NCI-H1105 treated with DMSO at 0.1 percent for 48 hours (cell line): ENCODE measurements around the gene CCL4.
"Not testable (repeated sequence)": the region's sequence is repeated elsewhere in the genome, so short reads cannot be mapped to it uniquely, and the experiment has no call there.

ENCODE experiments used
- DNase-seq: peaks from one replicate; lab custom pipeline; 2025; lab: John Stamatoyannopoulos, UW

CCL4 gene

DNA sequence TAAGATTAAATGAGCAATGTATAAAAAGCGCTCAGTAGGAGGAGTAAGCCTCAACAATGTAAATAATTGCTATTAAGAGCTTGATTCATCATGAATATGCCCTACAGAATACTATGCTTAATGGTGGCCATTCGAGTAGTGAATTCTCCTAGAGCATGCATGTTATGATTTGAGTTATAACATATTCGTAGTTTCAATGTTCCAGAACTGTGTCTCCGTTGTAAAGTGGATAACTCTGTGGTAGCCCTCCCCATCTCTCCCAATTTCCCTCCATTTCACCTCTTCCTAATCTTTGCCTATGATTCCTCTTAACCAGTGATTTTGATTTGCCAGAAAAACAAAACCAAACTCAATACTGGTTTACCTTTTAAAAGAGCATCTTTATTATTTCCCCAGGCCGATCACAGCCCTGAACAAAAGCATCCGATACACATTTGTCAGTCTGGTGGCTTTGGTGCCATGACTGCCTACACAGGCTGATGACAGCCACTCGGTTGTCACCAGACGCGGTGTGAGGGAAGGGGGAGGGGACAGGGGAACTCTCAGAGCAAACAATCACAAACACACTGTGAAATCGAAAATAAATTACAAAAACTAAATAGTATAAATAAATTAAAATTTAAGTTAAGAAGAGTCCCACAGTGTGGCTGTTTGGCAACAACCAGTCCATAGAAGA is 15.6 kb upstream of the CCL4 start:
- DNase-seq: not testable (repeated sequence)

DNA sequence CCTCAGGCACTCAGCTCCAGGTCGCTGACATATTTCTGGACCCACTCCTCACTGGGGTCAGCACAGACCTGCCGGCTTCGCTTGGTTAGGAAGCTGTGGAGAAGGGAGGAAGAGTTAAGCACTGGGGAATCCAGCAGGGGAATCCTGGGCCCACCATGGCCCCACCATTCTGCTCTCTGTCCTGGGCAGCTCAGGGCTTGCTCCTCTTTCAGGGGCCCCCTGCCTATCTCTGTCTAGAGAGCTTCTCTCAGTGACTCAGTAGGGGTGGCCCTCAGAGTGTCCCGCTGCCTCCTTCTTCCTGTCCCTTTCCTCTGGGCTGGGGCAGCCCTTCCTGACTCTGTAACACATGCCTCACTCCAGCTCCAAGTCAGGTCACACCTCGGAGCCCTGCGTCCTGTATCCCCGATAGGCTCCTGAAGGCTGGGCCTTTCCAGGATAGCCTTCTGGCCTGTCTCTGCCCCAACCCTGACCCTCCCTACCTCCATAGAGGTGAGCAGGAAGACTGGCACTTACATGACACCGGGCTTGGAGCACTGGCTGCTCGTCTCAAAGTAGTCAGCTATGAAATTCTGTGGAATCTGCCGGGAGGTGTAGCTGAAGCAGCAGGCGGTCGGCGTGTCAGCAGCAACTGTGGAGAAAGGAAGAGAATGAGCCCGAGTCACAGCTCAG is 14.8 kb upstream of the CCL4 start:
- no peak for DNase-seq

DNA sequence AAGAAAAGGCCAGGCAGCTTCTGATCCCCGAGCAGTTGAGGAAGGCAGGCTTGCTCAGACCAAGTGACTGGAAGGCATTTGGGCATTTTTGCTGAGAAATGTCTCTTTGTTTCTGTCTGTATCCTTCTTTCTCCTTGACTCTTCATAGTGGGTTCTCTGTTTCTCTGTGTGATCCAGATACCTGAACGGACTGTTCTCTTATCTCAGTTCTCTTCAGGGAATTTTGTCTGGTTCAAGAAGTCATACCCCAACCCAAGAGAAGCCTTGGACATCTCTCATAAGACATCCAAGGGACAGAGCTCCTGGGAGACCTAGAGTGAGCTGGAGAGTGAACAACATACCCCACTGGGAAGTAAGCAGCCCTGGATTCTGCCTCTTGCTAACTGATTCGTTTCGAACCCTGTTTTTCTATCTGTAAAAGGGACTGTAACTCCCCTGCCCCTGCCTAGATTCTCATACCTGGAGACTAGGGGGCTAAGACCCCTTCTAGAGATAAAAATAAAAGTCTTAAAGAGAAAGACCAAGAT is 14.2 kb upstream of the CCL4 start:
- no peak for DNase-seq

DNA sequence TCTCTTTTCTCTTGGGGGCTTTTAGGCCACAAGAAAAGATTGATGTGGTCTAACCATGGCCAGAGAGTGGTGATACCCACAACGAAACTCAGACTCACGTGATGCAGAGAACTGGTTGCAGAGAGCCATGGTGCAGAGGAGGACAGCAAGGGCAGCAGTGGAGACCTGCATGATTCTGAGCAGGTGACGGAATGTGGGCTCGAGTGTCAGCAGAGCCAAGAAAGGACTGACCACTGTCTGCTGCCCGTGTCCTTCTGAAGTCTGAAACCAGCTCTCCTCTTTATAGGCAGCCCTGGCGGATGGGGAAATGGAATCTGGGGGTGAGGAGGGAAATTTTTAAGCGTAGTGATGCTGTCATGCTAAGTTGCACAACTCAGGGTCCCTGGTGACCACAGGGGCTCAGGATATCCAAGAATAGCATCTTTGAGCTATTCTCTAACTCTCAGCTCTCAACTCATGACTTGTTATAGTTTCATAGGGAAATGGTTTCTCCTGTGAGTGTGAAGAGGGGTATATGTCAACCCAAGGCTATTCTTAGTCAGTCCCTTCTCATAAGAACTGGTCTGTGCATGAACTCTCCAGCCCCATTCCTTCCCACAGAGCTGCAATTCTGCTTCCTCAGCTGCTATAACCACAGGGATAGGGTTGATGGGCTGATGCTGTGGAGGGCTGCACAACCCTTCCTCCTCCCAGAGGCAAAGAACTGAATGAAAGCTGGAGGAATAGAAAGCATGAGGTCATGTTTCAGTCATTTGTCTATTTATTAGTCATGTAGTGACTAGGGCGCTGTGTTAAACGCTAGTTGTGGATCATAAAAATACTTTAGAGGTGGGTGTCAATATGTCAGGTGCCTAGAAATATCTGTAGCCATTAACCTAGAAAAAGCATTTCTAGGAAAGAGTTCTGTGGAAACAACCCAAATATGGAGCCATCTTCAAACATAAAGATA is 13.5 kb upstream of the CCL4 start, which contains the start of gene CCL3:
TSS of gene CCL3 (minus strand) at position 256 of the 949 bp plus-strand sequence. CDS start at position 171, 85 bp downstream.
- no peak for DNase-seq

DNA sequence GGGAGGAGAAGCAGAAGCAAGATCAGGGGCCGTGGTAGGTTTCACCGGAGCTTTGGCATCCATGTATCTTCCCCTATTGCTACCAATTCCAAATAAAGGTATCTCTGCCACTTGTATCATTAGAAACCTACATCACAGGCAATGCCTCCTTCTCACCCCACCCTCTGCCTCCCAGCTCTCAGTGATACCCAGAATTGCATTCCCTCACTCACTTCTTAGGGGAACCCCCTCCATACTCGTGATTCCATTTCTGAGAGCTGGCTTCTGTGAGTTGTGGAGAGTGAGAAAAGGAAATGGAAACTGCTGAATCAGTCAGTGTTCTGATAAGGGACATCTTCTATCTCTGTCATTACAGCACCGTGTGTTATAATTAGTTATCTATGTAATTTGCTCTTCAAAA is 11.4 kb upstream of the CCL4 start:
- no peak for DNase-seq

DNA sequence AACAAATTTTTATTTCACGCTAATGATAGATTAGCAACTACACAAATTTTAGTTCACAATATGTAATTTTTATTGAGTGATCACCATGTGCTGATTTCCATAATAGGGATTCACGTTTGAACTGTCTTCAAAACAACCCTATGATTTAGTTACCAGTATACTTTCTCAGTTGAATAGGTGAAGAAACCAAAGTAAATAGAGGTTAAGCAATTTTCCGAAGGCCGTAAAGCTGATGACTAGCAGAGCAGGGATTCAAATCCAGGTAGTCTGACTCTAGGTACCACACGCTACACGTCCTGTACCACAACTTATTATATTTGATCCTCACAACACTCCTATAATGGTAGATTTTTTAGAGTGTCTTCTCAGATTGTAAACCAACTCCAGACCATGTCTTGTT is 10.9 kb upstream of the CCL4 start:
- not testable (repeated sequence) for DNase-seq

DNA sequence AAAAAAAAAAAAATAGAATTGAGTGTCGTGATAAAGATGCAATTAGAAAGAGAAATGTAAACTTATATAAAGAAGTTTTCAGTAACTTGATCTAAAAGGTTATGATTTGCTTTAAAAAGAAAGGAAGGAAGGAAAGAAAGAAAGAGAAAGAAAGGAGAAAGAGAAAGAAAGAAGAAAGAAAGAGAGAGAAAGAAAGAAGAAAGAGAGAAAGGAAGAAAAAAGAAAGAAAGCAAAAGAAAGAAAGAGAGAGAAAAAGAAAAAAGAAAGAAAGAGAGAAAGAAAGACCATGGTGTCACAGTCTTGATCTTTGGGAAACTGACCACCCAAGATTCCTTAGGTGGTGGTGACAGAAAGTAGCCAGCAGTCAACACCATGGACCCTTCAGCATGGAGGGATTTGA is 9.4 kb upstream of the CCL4 start:
- DNase-seq: no peak

DNA sequence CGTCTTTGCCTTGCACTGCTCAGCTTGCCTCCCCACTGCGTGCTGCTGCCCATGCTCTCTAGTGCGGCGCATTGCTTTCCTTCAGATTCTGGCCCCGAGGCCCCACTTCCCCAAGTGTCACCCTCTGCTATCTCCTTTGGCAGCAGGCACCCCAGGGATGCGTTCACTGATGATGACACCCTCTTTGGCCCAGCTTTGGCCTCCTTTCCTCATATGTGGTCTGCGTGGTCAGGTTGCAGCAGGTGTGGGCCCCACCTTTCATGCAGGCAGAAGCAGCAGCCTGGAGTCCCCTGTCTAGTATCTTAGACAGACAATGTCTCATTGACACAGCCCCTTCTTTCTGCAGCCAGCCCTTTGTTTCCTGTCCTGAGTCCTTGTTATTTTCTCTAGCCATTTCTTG is 8.9 kb upstream of the CCL4 start:
- DNase-seq: no peak

DNA sequence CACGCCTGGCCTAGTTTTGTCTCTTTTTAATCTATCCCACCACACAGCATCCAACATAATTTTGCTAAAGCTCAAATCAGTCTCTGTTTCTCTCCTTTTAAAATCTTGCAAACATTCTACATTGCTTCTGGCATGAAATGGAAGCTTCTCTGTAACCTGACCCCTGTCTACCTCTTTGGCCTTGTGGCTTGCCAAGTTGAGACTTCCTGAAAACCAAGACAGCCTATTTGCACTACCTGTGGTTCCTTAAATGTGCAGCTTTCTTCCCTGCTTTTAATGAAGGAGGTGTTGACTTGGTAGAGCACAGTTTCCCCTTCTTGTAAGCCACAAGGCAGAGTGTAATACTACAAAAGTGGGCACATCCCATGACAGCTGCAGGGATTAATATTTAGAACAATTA is 7.6 kb upstream of the CCL4 start:
- DNase-seq: no peak

DNA sequence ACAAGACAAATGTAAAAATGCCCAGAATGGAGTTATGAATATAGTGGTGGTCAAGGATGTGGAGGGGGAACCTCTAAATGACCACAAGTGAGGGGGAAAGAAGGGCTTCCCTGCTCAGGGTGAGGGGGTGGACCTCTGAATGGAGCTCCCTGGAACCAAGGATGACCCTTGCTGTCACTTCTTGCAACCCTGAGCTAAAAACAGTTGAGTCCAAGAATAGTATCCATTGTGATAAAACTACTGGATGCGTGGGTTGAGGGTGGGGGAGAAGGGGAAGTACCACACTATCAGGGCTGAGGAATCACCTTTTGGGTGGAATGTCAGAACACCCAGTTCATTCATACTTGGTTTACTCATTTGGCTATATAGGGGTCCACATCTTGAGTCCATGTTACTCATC is 4.6 kb upstream of the CCL4 start:
- not testable (repeated sequence) for DNase-seq

DNA sequence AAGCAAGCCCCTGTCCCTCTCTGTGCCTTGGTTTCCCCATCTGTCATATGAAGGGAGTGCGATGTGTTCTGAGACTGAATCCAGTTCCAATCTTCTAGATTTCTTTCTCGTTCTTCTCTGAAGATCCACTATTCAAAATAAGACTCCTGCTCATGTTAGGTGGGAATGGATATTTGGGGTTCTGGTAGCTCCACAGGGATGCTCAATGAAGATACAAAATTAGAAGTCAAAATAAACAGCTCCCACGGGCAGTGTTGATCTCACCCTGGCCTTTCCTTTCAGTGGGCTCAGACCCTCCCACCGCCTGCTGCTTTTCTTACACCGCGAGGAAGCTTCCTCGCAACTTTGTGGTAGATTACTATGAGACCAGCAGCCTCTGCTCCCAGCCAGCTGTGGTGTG is 619 bp downstream of the CCL4 start:
- not testable (repeated sequence) for DNase-seq

DNA sequence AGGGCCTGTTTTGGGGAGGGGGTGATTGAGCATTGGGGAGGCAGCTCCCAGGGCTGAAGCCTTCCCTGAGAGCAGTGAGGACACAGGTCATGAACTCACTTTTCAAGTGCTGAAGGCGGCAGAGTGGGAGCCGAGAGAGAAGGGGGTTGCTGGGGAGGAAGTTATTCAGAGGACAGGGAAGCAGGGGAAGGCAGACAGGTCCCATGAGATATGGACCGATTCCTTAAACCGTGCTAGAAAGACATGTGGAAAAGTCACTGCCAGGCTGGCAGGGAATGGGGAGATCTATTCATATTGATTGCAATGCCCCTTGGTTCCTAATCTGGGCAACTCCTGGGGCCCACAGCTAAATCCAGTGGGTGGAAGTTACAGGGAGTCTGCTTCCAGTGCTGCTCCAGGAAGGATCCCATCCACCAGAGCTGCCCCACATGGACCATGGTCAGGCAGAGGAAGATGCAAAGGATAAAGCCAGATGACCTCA is 1.1 kb downstream of the CCL4 start:
- DNase-seq: no peak

DNA sequence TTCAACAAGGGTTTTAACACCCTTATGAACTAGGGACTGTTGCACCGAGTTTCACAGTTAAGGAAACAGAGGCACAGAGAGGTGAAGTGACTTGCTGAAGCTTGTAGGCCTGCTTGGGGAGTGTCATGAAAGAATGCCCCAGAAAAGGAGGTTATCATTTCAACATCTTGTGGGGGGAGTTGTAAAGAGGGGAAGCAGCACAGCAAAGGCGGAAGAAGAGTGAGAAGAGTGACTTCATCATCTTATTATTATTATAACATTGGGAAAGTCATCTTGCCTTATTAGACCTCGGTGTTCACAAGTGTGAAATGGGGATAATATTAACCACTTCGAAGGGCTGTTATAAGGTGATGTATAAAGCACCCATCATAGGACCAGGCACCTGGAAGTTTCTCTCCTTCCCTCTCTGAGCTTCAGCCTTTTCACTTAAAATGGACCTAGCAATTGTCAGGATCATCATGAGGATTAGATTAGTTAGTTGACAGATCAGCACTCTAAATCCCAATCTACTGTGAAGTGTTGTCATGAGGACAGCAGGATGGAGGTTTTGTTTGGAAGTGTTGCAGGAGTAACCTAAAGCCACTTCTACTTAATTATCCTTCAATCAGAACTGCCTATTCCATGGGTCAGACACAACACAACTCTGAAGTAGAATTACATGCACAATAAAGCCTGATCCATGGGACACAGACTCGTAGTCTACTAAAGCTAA is 2.3 kb downstream of the CCL4 start:
- no peak for DNase-seq

DNA sequence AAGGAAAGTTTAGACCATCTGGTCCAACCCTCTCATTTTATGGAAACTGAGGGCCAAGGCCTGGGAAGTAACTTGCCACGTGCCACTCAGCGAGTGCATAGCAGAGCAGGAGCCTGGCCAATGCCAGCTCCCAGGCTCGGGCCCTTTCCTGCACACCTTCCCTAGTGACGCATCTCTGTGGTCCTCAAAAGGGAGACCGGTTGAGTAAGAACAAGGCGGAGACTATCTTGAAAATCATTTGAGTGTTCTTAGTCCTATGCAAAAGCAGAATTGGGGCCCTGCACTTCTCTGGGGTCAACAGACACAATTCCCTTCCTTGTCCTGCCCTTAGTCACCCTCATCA is 2.8 kb downstream of the CCL4 start:
- no peak for DNase-seq

DNA sequence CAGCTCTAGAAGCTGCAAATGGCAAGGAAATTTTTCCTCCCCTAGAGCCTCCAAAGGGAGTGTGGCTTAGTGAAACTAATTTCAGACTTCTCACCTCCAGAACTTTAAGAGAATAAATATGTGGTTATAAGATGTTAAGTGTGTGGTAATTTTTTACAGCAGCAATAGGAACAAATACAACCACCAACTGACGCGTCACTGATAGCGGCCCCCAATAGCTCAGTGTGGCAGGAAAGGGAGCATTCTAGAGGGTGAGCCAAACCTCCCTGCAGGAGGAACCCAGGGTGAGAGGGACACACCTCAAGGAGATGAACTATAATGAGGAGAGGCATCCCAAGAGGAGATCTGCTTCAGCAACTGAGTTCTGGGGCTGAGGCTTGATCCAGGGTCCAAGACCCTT is 4.0 kb downstream of the CCL4 start:
- no peak for DNase-seq

DNA sequence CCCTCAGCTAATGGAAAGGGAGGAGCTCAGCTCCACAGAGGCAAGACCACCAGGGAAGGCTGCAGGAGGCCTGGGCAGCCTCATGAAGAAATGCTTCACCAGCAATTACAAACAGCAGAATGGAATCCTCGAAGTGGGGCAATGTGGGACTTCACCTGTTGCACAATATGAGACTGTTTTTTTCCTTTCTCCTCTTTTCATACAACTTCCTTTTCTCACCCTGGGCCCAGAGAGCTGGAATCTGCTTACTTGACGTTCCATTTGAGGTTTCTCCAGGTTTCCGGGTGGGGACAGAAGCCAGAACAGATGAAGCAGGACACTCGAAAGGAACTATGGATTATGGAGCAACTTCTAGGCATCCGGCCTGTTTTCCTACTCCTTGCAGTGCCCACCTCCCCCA is 4.6 kb downstream of the CCL4 start:
- DNase-seq: not testable (repeated sequence)

DNA sequence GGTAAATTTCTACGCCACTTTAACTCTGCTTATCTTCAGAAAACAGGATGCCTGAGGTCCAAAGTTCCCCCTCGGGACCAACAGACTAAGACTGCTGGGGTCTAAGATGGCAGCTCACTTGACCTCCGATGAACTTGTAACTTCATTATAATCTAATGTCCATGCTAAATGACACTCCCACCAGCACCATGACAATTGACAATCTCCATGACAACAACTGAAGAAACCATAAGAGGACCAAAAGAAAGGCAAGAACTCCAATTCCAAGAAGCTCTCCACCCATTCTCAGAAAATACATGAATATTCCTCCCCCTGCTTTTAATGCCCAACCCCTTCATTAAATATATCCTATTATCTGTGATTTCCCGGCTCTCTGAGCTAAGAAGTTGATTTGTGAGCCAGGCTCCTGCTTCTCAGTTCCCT is 7.5 kb downstream of the CCL4 start:
- no peak for DNase-seq

DNA sequence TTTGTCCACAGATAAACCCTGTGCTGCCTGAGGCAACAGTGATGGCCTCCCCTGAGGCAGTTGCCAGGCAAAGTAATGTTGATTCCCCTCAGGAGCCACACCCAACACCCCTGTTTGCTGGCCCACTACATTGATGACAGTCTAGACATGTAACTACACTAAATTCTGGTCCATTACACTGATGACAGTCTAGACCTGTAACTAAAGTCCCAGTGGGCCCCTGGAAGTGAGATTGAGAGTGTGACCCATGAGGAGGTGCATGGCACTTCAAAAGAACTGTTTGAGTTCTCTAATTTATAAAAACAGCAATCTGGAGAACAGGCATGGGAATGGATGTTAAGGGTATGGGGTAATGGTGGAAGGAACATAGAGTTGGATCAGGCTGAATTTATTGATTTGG is 8.9 kb downstream of the CCL4 start:
- no peak for DNase-seq

DNA sequence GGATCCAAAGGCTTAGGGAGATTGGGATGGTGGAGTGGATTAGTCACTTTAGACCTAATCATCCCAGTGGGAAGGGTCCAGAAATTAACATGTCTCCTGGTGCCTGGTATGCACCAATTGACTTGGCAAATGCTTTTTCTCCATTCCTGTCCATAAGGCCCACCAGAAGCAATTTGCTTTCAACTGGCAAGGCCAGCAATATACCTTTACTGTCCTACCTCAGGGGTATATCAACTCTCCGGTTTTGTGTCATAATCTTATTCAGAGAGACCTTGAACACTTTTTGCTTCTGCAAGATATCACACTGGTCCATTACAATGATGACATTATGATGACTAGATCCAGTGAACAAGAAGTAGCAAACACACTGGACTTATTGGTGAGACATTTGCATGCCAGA is 9.5 kb downstream of the CCL4 start:
- not testable (repeated sequence) for DNase-seq

DNA sequence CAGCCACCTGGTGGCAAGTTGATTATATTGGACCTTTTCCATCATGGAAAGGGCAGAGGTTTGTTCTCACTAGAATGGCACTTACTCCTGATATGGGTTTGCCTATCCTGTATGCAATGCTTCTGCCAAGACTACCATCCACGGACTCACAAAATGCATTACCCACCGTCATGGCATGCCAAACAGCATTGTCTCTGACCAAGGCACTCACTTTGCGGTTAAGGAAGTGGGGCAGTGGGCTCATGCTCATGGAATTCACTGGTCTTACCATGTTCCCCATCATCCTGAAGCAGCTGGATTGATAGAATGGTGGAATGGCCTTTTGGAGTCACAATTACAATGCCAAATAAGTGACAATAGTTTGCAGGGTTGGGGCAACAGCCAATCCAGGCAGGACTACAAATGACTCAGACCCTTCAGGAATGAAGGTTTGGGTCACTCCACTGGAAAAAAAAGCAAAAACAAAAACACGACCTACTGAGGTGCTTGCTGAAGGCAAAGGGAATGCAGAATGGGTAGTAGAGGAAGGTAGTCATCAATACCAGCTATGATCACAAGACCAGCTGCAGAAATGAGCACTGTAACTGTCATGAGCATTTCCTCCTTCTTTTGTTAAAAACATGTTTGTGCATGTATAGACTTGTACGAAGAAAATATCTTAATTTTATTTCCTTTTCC is 11.5 kb downstream of the CCL4 start:
- DNase-seq: not testable (repeated sequence)

DNA sequence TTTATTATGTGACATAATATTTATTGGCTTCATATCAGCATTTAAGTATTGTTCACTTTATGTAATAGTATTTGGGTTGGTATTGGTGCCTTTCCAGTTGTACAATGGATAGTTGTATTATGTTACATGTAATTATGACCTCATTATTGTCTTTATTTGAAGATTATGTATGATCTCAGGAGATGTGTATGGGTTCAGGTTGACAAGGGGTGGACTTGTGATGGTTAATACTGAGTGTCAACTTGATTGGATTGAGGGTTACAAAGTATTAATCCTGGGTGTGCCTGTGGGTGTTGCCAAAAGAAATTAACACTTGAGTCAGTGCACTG is 12.0 kb downstream of the CCL4 start:
- DNase-seq: not testable (repeated sequence)
